IMR-90 (cell line): ENCODE results near the gene ZNF20.

Experiments
- CTCF ChIP-seq: conservative IDR thresholded peaks from 2 replicates; pipeline ENCODE4 v1.5.1; 2012; ENCODE audit warnings: mild to moderate bottlenecking, low read depth, low read length, improper control_type of control experiment
- POLR2A ChIP-seq: IDR thresholded peaks from 2 replicates; pipeline ENCODE4 v1.6.1; 2012; ENCODE audit warnings: mild to moderate bottlenecking, low read depth, low read length
- RAD21 ChIP-seq: IDR thresholded peaks from 2 replicates; pipeline ENCODE4 v1.6.1; 2012; ENCODE audit warnings: low read length, improper control_type of control experiment
- SMC3 ChIP-seq: fragments of 150-350 bp; IDR thresholded peaks from 2 replicates; pipeline ENCODE4 v1.6.1; 2016; ENCODE audit warnings: low read depth, mild to moderate bottlenecking, antibody characterized with exemption, low read length, moderate library complexity

- TF ChIP-seq CTCF (no peak), POLR2A (no peak), RAD21 (no peak), SMC3 (no peak)
Observed at GRCh38 chr19:12111176-12111575, 29.0 kb downstream of the ZNF20 start.
